Measurements from ENCODE around the gene MTPN.
A peak's percentile ranks its signal among the peaks of the same experiment; 100 is the strongest.

MTPN gene, protein sequence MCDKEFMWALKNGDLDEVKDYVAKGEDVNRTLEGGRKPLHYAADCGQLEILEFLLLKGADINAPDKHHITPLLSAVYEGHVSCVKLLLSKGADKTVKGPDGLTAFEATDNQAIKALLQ

DNA sequence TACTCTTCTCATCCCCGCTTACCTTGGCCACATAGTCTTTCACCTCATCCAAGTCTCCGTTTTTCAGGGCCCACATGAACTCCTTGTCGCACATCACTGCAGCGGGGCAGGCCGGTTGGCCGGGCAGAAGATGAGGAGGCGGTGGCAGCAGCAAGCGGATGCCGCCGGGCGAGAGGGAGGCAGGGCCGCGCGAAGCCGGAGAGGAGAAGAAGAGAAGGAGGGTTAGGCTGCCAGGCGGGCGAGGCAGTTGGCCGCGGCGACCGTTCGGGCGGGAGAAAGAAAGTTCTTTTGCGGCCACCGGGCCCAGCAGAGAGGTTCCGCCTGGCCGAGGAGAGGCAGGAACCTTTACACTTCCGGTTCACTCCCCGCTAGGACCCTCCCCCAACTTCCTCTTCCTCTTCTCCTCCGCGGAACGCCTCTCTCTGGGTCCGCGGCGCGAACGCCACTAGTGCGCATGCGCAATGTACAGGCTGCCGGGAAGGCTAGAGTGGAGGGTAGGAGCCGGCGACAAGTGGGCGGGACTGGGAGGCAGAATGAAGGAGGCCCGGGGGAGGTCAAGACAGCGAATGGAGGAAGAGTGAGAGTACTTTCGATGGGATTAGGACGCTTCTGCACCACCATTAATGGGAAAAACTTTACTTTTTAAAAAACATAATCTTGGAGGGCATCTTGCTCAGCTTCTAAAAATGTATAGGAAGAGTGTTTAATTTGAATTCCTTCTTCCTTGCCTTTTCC is at the start of gene MTPN:
MTPN (minus strand) TSS at position 353 of the 735 bp plus-strand sequence; CDS start at position 94, 259 bp downstream.
- DNase-seq (ENCODE audit: low spot score), result peak; percentile 100

- DNase-seq (ENCODE audit: low spot score), result no peak
Observed at GRCh38 chr7:136026209-136026608, 49.0 kb upstream of the MTPN start.

GRCh38 chr7:136023134-136023869 is 46.1 kb upstream of the MTPN start:
- no peak for DNase-seq (ENCODE audit: low spot score)

GRCh38 chr7:136020556-136020955 is 43.4 kb upstream of the MTPN start:
- DNase-seq (ENCODE audit: low spot score), result no peak

DNA sequence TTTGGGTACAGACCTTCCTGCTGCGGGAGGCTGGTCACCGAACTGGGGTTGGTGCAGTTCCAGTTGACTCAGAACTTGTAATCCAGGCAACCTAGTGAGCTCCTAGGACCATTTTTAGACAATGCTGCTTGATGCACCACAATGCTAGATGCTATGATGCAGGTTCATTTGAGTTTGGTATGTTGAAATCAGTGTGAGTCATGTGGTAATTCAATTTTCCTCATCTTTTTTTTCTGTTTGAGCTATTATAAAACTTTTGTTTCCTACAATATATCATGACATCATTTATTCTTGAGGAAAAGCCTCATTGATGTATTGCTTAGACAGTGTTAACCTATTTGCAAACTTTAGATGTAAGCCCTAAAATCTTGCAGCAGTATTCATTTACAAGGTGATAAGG is 40.9 kb upstream of the MTPN start:
- no peak for DNase-seq (ENCODE audit: low spot score)

- DNase-seq (ENCODE audit: low spot score), result peak; percentile 41
Observed at GRCh38 chr7:136016649-136017395, 39.7 kb upstream of the MTPN start.

DNA sequence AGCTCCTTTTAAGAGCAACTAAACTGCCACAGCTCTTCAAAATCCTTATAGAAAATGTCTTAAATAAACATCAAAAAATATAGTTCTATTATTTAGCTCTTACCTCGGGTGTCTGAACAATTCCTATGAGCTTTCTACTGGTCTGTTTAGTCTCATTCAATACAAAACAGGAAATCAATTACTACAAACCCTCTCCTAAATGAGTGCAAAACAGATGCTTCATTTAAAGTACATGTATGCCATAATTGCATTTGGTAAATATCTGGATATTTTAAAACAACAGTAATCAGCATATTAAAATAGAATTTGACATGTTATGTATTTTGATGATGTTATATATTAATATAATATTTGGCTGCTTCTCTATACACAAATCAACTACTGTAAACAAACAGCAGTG is 38.5 kb upstream of the MTPN start:
- no peak for DNase-seq (ENCODE audit: low spot score)

GRCh38 chr7:136014659-136015058 is 37.5 kb upstream of the MTPN start:
- no peak for DNase-seq (ENCODE audit: low spot score)

- no peak for DNase-seq (ENCODE audit: low spot score)
Observed at GRCh38 chr7:136012238-136012637, 35.1 kb upstream of the MTPN start.

DNA sequence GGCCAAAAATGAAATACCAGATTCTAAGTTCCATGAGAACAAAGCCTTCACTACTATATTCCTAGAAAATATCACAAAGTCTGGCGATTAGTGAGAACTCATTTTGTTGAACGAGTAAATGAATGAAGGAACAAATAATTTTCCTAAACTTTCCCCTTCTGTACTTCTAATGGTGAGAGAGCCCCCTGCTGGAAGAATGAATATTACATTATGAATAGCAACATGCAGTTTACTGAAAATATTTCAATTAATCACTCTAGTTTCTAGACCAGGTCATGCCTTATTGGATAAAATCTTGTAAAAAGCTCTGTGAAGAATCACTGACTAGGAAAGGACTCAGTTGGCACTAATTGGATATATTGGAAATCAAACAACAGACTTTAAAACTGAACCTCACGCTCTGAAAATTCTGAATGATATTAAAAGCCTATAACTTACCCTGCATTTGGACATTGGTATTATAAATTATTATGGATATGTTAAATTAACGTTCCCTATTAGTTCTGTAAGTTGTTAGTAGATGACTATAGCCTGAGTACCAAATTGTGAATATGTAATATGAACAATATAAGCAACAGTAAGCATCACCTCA is 32.4 kb upstream of the MTPN start:
- peak; percentile 48 for DNase-seq (ENCODE audit: low spot score)

DNA sequence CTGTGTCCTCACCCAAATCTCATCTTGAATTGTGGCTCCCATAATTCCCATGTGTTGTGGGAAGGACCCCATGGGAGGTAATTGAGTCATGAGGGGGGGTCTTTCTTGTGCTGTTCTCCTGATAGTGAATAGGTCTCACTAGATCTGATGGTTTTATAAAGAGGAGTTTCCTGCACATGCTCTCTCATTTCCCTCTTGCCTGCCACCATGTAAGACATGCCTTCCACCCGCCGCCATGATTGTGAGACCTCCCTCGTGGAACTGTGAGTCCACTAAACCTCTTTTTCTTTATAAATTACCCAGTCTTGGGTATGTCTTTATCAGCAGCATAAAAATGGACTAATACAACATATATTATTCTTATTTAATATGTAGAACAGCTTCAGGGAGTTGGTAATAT is 29.0 kb upstream of the MTPN start:
- no peak for DNase-seq (ENCODE audit: low spot score)

DNA sequence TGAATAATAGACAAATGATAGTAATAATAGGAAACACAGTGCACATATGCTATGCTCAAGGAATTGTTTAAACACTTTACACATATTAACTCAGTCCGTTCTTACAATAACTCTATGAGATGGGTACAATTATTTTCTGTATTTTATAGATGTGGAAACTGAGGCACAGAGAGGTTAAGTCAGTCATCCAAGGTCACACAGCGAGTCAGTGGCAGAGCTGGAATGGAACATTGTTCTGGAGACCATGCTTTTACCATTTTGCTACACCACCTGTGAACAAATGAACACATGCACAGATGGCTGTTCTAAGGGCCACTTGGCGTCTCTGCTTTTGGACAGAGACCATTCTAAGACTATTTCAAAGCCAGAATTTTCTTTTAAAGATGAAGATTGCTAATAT is 26.9 kb upstream of the MTPN start:
- DNase-seq (ENCODE audit: low spot score), result no peak

GRCh38 chr7:136002802-136003201 is 25.6 kb upstream of the MTPN start:
- no peak for DNase-seq (ENCODE audit: low spot score)

DNA sequence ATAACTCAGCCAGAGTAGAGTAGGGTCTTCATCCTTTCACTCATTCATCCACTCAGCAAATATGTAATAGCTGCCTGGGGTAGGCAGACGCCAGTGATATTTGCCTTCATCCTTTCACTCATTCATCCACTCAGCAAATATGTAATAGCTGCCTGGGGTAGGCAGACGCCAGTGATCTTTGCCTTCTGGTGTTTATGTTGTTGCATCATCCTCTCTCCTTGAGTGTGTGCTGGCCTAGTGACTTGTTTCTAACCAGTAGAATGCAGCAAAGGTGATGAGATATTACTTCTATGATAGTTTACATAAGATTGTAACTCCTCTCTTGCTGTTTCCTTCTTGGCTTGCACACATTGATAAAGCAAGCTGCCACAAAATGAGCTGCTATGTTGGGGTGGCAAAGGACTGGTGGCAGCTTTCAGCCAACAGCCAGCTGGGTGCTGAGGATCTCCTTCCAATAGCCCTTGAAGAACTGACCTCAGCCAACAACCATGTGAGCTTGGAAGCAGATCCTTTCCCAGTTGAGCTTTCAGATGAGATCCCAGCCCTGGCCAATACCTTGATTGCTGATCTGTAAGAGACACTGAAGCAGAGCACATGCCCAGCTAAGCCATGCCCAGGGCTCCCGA is 23.2 kb upstream of the MTPN start:
- DNase-seq (ENCODE audit: low spot score), result no peak

DNA sequence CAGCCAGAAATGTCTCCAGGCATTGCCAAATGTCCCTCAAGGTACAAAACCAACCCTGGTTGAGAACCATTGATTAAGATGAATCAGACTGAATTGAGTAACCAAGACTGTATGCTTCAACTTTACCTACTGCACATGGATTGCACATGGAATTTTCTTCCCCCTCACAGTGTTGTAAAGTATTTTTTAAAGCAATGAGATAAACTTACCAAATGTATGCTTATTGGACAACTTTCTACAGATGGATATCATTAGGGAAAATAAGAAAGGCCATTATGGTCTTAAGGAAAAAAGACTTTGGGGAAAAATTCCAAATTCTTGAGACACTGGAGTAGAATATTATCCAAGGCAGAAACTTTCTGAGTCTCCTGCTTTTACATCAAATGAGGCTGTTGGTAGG is 20.9 kb upstream of the MTPN start:
- DNase-seq (ENCODE audit: low spot score), result no peak

DNA sequence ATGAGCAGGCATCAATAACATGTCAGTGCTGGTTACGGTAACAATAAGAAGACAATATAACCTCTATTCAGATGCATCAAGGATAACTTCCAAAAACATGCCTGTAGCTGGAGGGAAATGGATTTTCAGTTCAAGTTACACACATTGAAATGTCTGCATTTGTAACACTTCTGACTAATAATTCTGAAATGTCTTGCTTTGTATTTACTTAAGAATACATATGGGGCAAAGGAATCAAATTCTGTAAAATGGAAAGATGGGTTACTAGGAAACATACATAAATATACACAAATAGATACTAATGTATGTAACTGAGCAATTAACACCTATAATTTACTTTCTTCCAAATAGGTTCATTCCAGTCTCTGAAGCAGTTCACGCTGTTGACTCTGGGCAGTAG is 18.6 kb upstream of the MTPN start:
- DNase-seq (ENCODE audit: low spot score), result no peak

DNA sequence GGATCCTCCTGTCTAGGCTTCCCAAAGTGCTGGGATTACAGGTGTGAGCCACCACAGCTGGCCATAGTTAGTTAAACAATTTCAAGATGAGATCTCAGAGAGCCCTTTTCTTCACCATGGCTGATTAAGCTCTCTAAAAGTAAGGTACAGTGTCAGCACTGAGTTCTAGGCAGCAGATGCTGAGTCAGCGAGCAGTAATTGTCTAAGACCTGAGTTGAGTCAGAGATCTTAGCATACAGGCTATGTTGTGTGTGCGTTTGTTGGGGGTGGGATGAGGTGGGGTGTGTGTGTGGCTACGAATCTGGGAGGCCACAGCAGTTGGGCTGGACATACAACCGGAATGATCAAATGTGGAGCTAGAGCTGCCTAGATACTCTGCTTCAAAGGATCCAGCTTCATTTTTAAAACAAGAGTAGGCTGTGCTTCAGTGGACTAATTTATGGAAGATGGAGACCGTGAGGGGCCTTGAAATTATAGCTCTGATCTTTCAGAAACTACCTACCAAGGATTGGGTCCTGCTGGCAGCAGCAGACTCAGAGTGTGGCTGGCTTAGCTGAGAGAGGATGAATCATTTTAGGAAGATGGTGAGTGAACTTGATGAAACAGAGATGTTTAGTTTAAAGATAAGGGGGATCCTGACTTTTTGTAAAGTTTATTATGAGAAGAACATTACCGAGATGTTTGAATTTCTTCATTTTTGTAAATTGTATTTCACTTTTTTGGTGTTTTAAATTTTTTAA is 17.5 kb upstream of the MTPN start:
- DNase-seq (ENCODE audit: low spot score), result peak; percentile 54

GRCh38 chr7:135993950-135994349 is 16.8 kb upstream of the MTPN start:
- no peak for DNase-seq (ENCODE audit: low spot score)

- no peak for DNase-seq (ENCODE audit: low spot score)
Observed at GRCh38 chr7:135991906-135992305, 14.7 kb upstream of the MTPN start.

DNA sequence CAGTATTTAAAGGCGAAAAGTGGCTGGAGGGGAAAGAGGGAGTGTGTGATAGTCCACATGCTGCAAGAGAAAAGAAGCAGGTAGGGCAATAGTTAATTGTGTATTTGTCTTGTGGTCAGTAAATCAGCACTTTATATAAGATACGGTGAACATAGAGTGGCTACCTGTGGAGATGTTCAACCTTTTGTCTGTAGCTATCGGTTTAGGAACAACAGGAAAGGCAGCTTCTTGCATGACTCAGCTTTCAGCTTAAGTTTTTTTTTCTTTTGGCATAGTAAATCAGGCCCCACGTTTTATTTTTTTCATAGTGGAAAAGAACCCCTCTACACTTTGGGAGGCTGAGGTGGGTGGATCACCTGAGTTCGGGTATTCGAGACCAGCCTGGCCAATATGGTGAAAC is 14.2 kb upstream of the MTPN start:
- no peak for DNase-seq (ENCODE audit: low spot score)

GRCh38 chr7:135990258-135990657 is 13.1 kb upstream of the MTPN start:
- DNase-seq (ENCODE audit: low spot score), result no peak

All from activated CD4-positive, alpha-beta T cell treated with anti-CD3 and anti-CD28 coated beads, Interleukin-2, Interleukin-4, amounts not matched to agents 100 ng/mL and 50 ng/mL, durations not matched to agents 16 hours and 8 hours (primary cell).